CMK (cell line): ENCODE results near the gene ADAMTSL3.

ENCODE experiments used
- DNase-seq: peaks from one replicate; pipeline ENCODE4 v3.0.0-alpha.2; 2010; ENCODE audit warnings: low read depth

The ADAMTSL3 gene, protein sequence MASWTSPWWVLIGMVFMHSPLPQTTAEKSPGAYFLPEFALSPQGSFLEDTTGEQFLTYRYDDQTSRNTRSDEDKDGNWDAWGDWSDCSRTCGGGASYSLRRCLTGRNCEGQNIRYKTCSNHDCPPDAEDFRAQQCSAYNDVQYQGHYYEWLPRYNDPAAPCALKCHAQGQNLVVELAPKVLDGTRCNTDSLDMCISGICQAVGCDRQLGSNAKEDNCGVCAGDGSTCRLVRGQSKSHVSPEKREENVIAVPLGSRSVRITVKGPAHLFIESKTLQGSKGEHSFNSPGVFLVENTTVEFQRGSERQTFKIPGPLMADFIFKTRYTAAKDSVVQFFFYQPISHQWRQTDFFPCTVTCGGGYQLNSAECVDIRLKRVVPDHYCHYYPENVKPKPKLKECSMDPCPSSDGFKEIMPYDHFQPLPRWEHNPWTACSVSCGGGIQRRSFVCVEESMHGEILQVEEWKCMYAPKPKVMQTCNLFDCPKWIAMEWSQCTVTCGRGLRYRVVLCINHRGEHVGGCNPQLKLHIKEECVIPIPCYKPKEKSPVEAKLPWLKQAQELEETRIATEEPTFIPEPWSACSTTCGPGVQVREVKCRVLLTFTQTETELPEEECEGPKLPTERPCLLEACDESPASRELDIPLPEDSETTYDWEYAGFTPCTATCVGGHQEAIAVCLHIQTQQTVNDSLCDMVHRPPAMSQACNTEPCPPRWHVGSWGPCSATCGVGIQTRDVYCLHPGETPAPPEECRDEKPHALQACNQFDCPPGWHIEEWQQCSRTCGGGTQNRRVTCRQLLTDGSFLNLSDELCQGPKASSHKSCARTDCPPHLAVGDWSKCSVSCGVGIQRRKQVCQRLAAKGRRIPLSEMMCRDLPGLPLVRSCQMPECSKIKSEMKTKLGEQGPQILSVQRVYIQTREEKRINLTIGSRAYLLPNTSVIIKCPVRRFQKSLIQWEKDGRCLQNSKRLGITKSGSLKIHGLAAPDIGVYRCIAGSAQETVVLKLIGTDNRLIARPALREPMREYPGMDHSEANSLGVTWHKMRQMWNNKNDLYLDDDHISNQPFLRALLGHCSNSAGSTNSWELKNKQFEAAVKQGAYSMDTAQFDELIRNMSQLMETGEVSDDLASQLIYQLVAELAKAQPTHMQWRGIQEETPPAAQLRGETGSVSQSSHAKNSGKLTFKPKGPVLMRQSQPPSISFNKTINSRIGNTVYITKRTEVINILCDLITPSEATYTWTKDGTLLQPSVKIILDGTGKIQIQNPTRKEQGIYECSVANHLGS (N-terminal part only)

DNA sequence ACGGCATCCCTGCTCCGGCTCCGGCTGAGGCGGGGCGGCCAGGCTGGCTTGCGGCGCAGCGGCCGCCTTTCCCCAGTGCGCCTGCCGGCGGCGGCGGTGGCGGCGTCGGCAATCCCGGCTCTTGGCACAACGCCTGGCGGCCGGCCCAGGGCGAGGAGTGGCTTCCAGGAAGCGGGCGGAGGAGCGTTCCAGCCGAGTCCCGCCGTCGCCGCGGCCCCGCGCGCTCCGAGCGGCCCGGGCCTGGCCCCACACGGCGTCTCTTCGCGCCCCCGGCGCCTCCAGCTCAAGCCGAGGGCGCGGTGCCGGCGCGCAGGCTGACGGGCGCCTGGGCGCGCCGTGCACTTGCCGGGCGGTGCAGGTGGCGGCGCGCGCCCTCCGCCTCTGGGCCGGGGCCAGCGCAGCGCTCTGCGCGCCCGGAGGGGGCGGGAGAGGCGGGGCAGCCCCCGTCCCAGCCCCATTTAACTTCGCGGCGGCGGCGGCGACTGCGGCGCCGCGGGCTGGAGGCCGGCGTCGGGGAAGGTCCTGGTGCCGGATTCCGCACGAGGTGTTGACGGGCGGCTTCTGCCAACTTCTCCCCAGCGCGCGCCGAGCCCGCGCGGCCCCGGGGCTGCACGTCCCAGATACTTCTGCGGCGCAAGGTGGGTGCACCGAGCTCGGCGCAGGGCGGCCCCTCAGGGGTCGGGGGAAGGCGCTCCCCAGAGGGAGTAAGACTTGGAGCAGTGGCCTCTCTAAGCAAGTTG, at the start of gene ADAMTSL3:
TSS of gene ADAMTSL3 (plus strand) at position 485 of the 740 bp plus-strand sequence. CDS start 1,639 bp downstream, outside the sequence.
- DNase-seq = no peak

DNA sequence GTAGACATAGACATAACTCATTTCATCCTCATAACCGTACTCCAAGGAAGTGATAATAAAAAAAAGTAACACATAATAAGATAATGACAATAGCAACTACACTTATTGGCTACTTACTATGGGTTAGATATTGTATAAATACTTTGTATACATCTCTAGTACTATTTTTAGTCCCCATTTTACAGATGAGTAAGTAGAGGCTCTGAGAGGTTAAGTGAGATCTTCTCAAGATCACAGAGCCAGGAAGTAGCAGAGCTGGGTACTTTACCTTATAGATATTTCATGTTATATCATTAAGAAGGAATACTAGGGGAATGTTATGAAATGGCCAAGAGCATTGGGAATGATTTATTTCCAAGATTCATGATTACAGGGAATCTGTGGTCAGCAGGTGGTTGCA, 49.4 kb upstream of the ADAMTSL3 start:
- no peak for DNase-seq

- no peak for DNase-seq
These were observed 48.6 kb upstream of the ADAMTSL3 start for GRCh38 chr15:83605111-83605945.

- no peak for DNase-seq
These were observed 43.8 kb upstream of the ADAMTSL3 start for GRCh38 chr15:83610132-83610531.

DNA sequence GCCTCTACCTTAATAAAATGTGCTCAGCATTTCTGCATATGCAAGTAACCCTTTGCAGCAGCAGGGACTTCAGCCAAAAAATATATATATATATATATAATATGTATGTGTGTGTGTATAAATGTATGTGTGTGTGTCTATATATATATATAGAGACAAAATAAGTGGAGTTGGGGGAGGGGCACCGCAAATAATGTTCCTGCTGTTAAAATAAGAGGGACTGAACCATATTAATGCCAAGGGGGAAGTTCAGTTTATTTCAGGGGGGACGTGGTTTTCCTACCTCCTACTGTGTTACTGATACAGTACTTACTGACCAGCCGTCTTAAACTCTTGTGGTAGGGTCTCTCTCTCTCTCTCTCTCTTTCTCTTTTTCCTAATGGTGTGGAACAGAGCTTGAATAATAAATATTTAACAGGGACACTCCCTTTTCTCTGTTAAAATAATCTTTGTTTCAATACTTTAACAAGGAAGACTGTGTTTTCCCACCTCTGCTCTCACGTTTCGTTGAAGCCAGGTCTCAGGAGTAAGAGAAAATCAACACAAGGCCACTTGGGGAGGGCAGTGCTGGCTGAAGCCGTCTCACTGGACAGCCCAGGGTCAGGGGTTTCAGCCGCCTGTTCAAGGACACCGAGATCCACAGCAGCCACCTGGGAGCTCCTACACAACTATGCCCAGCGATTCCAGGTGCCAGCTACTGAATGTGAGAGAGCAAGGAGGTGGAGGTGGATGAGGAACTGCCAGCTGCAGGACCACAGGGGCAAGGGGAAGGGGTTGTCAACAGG, 42.8 kb upstream of the ADAMTSL3 start:
- no peak for DNase-seq

- DNase-seq = no peak
These were observed 41.7 kb upstream of the ADAMTSL3 start for GRCh38 chr15:83612226-83612625.

- DNase-seq = no peak
These were observed 40.9 kb upstream of the ADAMTSL3 start for GRCh38 chr15:83612898-83613635.

- no peak for DNase-seq
These were observed 40.2 kb upstream of the ADAMTSL3 start for GRCh38 chr15:83613714-83614113.

- DNase-seq = no peak
These were observed 37.1 kb upstream of the ADAMTSL3 start for GRCh38 chr15:83616840-83617239.

DNA sequence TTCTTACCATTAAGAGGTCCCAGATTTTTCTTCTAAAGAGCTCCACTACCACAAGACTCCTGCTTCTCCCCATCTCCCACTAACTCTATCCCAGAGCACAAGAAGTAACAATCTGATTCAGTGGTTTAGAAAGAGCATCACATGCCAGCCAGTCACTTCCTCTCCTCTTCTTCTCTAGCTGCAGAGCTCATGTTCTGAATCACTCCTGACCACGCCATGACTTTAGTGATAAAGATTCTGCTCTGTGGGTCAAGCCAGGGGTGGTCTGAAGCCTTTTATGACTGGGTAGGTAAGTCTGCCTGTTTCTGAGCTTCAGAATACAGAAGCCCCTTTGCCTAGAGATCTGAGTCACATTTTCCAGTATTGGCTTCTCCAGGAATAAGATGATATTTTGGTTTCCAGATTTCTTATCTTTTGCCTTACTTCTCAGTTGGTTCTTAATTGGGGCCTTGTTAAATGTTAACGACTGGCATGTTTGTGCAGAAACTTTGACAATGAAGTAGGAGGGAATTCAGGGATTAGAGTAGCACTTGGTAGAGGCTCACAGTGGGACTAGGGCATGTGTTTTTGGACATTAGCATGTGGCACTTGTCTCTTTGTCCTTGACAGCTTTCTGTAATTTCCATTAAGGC, 27.6 kb upstream of the ADAMTSL3 start:
- no peak for DNase-seq

- DNase-seq = no peak
These were observed 22.4 kb upstream of the ADAMTSL3 start for GRCh38 chr15:83631534-83631933.

DNA sequence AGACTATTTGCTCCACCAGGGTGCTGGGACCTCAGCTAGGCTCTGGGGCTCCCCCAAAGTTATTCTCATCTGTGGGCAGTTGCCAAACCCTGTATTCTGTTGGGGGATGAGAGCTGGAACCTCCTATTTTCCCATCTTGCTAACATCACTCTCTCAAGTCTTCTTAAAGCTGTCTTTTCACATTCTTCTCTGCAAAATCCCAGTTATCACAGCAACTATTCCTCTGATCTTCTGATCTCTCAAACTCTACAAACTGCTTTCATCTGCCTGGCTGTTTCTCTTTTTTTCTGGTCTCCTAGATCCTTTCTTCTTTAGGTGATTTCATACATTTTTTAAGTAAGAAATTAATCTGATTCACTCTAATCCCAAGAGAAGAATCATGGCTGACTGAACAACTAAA, 10.7 kb upstream of the ADAMTSL3 start:
- no peak for DNase-seq

- DNase-seq = no peak
These were observed 9.5 kb upstream of the ADAMTSL3 start for GRCh38 chr15:83644439-83644838.

- no peak for DNase-seq
These were observed 3.1 kb upstream of the ADAMTSL3 start for GRCh38 chr15:83650831-83651230.

DNA sequence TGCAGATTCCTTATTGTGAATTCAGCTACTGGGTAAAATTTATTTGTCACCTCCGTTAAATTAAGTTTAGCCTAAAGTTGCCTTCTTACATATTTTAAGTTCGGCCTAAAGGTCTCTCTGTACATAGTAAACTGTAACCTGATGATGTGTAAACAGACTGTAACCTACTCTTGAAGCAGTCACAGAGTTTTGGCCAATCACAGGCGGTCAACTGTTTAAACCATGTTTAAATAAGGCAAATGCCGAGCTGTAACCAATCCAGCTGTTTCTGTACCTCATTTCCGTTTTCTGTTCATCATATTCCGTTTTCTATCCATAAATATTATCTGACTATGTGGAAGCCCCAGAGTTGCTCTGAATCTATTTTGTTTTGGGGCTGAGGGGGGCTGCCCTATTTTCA, 2.4 kb upstream of the ADAMTSL3 start:
- DNase-seq = no peak

DNA sequence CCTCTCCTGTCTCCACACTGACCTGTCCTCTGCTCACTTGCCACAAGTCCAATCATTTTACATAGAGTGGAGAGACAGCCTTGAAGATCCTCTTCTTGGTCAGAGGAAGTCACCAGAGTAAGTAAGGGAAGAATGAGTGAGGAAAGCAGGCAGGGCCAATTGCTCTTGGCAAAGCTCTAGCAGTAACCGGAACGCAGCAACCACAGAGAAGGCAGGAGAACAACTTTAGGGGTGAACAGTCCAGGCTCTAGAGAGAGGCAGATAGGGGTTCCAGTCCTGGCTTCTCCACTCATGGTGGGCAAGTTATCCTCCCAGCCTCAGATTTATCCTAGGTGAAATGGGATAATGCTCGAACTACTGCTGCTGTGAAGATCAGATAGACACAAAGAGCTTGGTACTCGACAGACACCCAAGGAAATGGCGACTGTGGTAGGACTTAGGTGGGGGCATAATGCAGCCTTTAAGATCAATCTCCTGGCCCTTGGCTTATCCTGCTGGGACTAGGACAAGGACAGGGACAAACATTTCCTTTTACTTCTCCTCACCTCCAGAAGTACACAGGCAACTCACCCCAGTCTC, 1.2 kb upstream of the ADAMTSL3 start:
- DNase-seq = no peak

- DNase-seq = no peak
These were observed 660 bp upstream of the ADAMTSL3 start for GRCh38 chr15:83653288-83653638.
